Measurements from ENCODE around the gene ITPK1.

Gene ITPK1

GRCh38 chr14:93051600-93052546, 63.9 kb downstream of the ITPK1 start:
- Histone ChIP-seq H3K36me3 (ENCODE audit: control insufficient read depth, insufficient read depth, low read length) (peaks cover 4% of the 10 kb centered on the region), H3K9me3 (ENCODE audit: control insufficient read depth, insufficient read depth, low read length) (no peaks in the 10 kb centered on the region), H3K9ac (ENCODE audit: low read depth, low read length) (no peak overlapping the region), H3K27me3 (ENCODE audit: control insufficient read depth, insufficient read depth, low read length) (no peaks in the 10 kb centered on the region), H3K4me3 (ENCODE audit: low read depth, low read length) (no peak overlapping the region), H3K4me1 (ENCODE audit: control insufficient read depth, insufficient read depth, low read length) (peaks cover 11% of the 10 kb centered on the region)

GRCh38 chr14:93050761-93051160, 65.0 kb downstream of the ITPK1 start:
- Histone ChIP-seq H3K9ac (ENCODE audit: low read depth, low read length) (no peak overlapping the region), H3K27me3 (ENCODE audit: control insufficient read depth, insufficient read depth, low read length) (no peaks in the 10 kb centered on the region), H3K4me3 (ENCODE audit: low read depth, low read length) (no peak overlapping the region), H3K4me1 (ENCODE audit: control insufficient read depth, insufficient read depth, low read length) (peaks cover 11% of the 10 kb centered on the region), H3K9me3 (ENCODE audit: control insufficient read depth, insufficient read depth, low read length) (no peaks in the 10 kb centered on the region), H3K36me3 (ENCODE audit: control insufficient read depth, insufficient read depth, low read length) (peaks cover under 1% of the 10 kb centered on the region)

GRCh38 chr14:93049867-93050331, 65.8 kb downstream of the ITPK1 start:
- H3K4me1 ChIP-seq (ENCODE audit: control insufficient read depth, insufficient read depth, low read length) = peaks cover 16% of the 10 kb centered on the region
- H3K27me3 ChIP-seq (ENCODE audit: control insufficient read depth, insufficient read depth, low read length) = no peaks in the 10 kb centered on the region
- no peak overlapping the region for H3K4me3 ChIP-seq (ENCODE audit: low read depth, low read length)
- no peaks in the 10 kb centered on the region for H3K9me3 ChIP-seq (ENCODE audit: control insufficient read depth, insufficient read depth, low read length)
- H3K36me3 ChIP-seq (ENCODE audit: control insufficient read depth, insufficient read depth, low read length) = no peaks in the 10 kb centered on the region
- no peak overlapping the region for H3K9ac ChIP-seq (ENCODE audit: low read depth, low read length)

- Histone ChIP-seq H3K4me3 (ENCODE audit: low read depth, low read length) (no peak overlapping the region), H3K27me3 (ENCODE audit: control insufficient read depth, insufficient read depth, low read length) (no peaks in the 10 kb centered on the region), H3K36me3 (ENCODE audit: control insufficient read depth, insufficient read depth, low read length) (no peaks in the 10 kb centered on the region), H3K4me1 (ENCODE audit: control insufficient read depth, insufficient read depth, low read length) (peaks cover 19% of the 10 kb centered on the region), H3K9me3 (ENCODE audit: control insufficient read depth, insufficient read depth, low read length) (no peaks in the 10 kb centered on the region), H3K9ac (ENCODE audit: low read depth, low read length) (peak overlapping the region; percentile 24)
Measured at GRCh38 chr14:93049315-93049714, 66.4 kb downstream of the ITPK1 start.

- no peak overlapping the region for H3K4me3 ChIP-seq (ENCODE audit: low read depth, low read length)
- H3K36me3 ChIP-seq (ENCODE audit: control insufficient read depth, insufficient read depth, low read length) = no peaks in the 10 kb centered on the region
- no peak overlapping the region for H3K9ac ChIP-seq (ENCODE audit: low read depth, low read length)
- no peaks in the 10 kb centered on the region for H3K27me3 ChIP-seq (ENCODE audit: control insufficient read depth, insufficient read depth, low read length)
- peaks cover 19% of the 10 kb centered on the region for H3K4me1 ChIP-seq (ENCODE audit: control insufficient read depth, insufficient read depth, low read length)
- no peaks in the 10 kb centered on the region for H3K9me3 ChIP-seq (ENCODE audit: control insufficient read depth, insufficient read depth, low read length)
Measured at GRCh38 chr14:93048843-93049242, 66.9 kb downstream of the ITPK1 start.

- no peaks in the 10 kb centered on the region for H3K36me3 ChIP-seq (ENCODE audit: control insufficient read depth, insufficient read depth, low read length)
- peaks cover 19% of the 10 kb centered on the region for H3K4me1 ChIP-seq (ENCODE audit: control insufficient read depth, insufficient read depth, low read length)
- no peaks in the 10 kb centered on the region for H3K9me3 ChIP-seq (ENCODE audit: control insufficient read depth, insufficient read depth, low read length)
- no peaks in the 10 kb centered on the region for H3K27me3 ChIP-seq (ENCODE audit: control insufficient read depth, insufficient read depth, low read length)
- H3K4me3 ChIP-seq (ENCODE audit: low read depth, low read length) = no peak overlapping the region
- no peak overlapping the region for H3K9ac ChIP-seq (ENCODE audit: low read depth, low read length)
Measured at GRCh38 chr14:93047661-93048060, 68.1 kb downstream of the ITPK1 start.

- Histone ChIP-seq H3K9me3 (ENCODE audit: control insufficient read depth, insufficient read depth, low read length) (no peaks in the 10 kb centered on the region), H3K4me1 (ENCODE audit: control insufficient read depth, insufficient read depth, low read length) (peaks cover 19% of the 10 kb centered on the region)
Measured at GRCh38 chr14:93047157-93047556, 68.6 kb downstream of the ITPK1 start.

GRCh38 chr14:93046705-93047050, 69.0 kb downstream of the ITPK1 start:
- H3K27me3 ChIP-seq (ENCODE audit: control insufficient read depth, insufficient read depth, low read length) = no peaks in the 10 kb centered on the region
- no peaks in the 10 kb centered on the region for H3K36me3 ChIP-seq (ENCODE audit: control insufficient read depth, insufficient read depth, low read length)
- H3K9ac ChIP-seq (ENCODE audit: low read depth, low read length) = no peak overlapping the region
- no peaks in the 10 kb centered on the region for H3K9me3 ChIP-seq (ENCODE audit: control insufficient read depth, insufficient read depth, low read length)
- H3K4me1 ChIP-seq (ENCODE audit: control insufficient read depth, insufficient read depth, low read length) = peaks cover 22% of the 10 kb centered on the region
- H3K4me3 ChIP-seq (ENCODE audit: low read depth, low read length) = no peak overlapping the region

More at GRCh38 chr14:93047157-93047556, 68.6 kb downstream of the ITPK1 start:
- Histone ChIP-seq H3K4me3 (ENCODE audit: low read depth, low read length) (no peak overlapping the region), H3K9ac (ENCODE audit: low read depth, low read length) (no peak overlapping the region), H3K36me3 (ENCODE audit: control insufficient read depth, insufficient read depth, low read length) (no peaks in the 10 kb centered on the region), H3K27me3 (ENCODE audit: control insufficient read depth, insufficient read depth, low read length) (no peaks in the 10 kb centered on the region)

GRCh38 chr14:93045965-93046704, 69.6 kb downstream of the ITPK1 start:
- Histone ChIP-seq H3K4me1 (ENCODE audit: control insufficient read depth, insufficient read depth, low read length) (peaks cover 21% of the 10 kb centered on the region), H3K9me3 (ENCODE audit: control insufficient read depth, insufficient read depth, low read length) (no peaks in the 10 kb centered on the region), H3K27me3 (ENCODE audit: control insufficient read depth, insufficient read depth, low read length) (no peaks in the 10 kb centered on the region), H3K9ac (ENCODE audit: low read depth, low read length) (no peak overlapping the region), H3K4me3 (ENCODE audit: low read depth, low read length) (no peak overlapping the region), H3K36me3 (ENCODE audit: control insufficient read depth, insufficient read depth, low read length) (no peaks in the 10 kb centered on the region)

- H3K4me1 ChIP-seq (ENCODE audit: control insufficient read depth, insufficient read depth, low read length) = peaks cover 26% of the 10 kb centered on the region
- peak overlapping the region; percentile 49 for H3K9ac ChIP-seq (ENCODE audit: low read depth, low read length)
- H3K36me3 ChIP-seq (ENCODE audit: control insufficient read depth, insufficient read depth, low read length) = no peaks in the 10 kb centered on the region
- no peaks in the 10 kb centered on the region for H3K27me3 ChIP-seq (ENCODE audit: control insufficient read depth, insufficient read depth, low read length)
- H3K9me3 ChIP-seq (ENCODE audit: control insufficient read depth, insufficient read depth, low read length) = no peaks in the 10 kb centered on the region
- no peak overlapping the region for H3K4me3 ChIP-seq (ENCODE audit: low read depth, low read length)
Measured at GRCh38 chr14:93045211-93045674, 70.5 kb downstream of the ITPK1 start.

GRCh38 chr14:93044556-93044955, 71.2 kb downstream of the ITPK1 start:
- Histone ChIP-seq H3K4me1 (ENCODE audit: control insufficient read depth, insufficient read depth, low read length) (peaks cover 25% of the 10 kb centered on the region), H3K27me3 (ENCODE audit: control insufficient read depth, insufficient read depth, low read length) (no peaks in the 10 kb centered on the region), H3K9me3 (ENCODE audit: control insufficient read depth, insufficient read depth, low read length) (no peaks in the 10 kb centered on the region), H3K36me3 (ENCODE audit: control insufficient read depth, insufficient read depth, low read length) (no peaks in the 10 kb centered on the region), H3K9ac (ENCODE audit: low read depth, low read length) (peak overlapping the region; percentile 49), H3K4me3 (ENCODE audit: low read depth, low read length) (no peak overlapping the region)
